Measurements from ENCODE around the gene NAPSA. TPM values are rescaled to one million over a fixed set of nuclear protein-coding genes. Genes with fewer than 3 reads are reported as not detected.

NAPSA gene
- total RNA-seq, 4 donors from 2014 or later = 1.3 TPM; not detected in 2

- ATAC-seq (ENCODE audit: low FRiP score) (no peak), DNase-seq (ENCODE audit: low spot score) (no peak)
- no peak for TF ChIP-seq CTCF (IDR thresholded peaks at IDR 0.05)
Observed at GRCh38 chr19:50311723-50312635, 53.5 kb downstream of the NAPSA start.

- DNase-seq (ENCODE audit: low spot score) (no peak), ATAC-seq (ENCODE audit: low FRiP score) (no peak)
- TF ChIP-seq CTCF (IDR thresholded peaks at IDR 0.05) = no peak
Observed at GRCh38 chr19:50310759-50311465, 54.5 kb downstream of the NAPSA start.

GRCh38 chr19:50309396-50310125 is 55.9 kb downstream of the NAPSA start:
- no peak for DNase-seq (ENCODE audit: low spot score)
- ATAC-seq (ENCODE audit: low FRiP score) = no peak
- no peak for TF ChIP-seq CTCF (IDR thresholded peaks at IDR 0.05)

- no peak for DNase-seq (ENCODE audit: low spot score)
- no peak for ATAC-seq (ENCODE audit: low FRiP score)
- TF ChIP-seq CTCF (IDR thresholded peaks at IDR 0.05) = no peak
Observed at GRCh38 chr19:50308991-50309390, 56.4 kb downstream of the NAPSA start.

Other genes with a start within 250 kb of the NAPSA start
- not detected for gene IZUMO2, start 202.4 kb downstream of the NAPSA start, total RNA-seq
- gene MYH14, start 162.0 kb downstream of the NAPSA start, total RNA-seq = 10 to 100 TPM in 3 of 4 donors, 1 to 10 TPM in 1; 8.0 to 12.8 (median 10.3) TPM
- gene KCNC3, start 36.3 kb downstream of the NAPSA start, total RNA-seq = under 1 TPM; 0.28 to 0.72 (median 0.31) TPM
- 10 to 100 TPM; 73.5 to 93.5 (median 82.0) TPM for gene NR1H2, start 10.8 kb upstream of the NAPSA start, total RNA-seq
- gene POLD1, start 18.7 kb upstream of the NAPSA start, total RNA-seq = 10 to 100 TPM; 10.0 to 17.2 (median 11.7) TPM
- gene SPIB, start 53.3 kb upstream of the NAPSA start, total RNA-seq = under 1 TPM in 1 of 4 donors, not detected in 3; 0.37 TPM
- under 1 TPM in 2 of 4 donors, not detected in 2; 0.09 to 0.12 TPM for gene MYBPC2, start 67.3 kb upstream of the NAPSA start, total RNA-seq
- 10 to 100 TPM; 41.6 to 52.1 (median 47.5) TPM for gene EMC10, start 110.9 kb upstream of the NAPSA start, total RNA-seq
- 1 to 10 TPM in 1 of 4 donors, not detected in 3; 1.1 TPM for gene GARIN5A, start 111.2 kb upstream of the NAPSA start, total RNA-seq
- gene JOSD2, start 145.6 kb upstream of the NAPSA start, total RNA-seq = 10 to 100 TPM; 20.4 to 32.0 (median 23.0) TPM
- gene ASPDH, start 148.3 kb upstream of the NAPSA start, total RNA-seq = not detected
- 1 to 10 TPM in 3 of 4 donors, under 1 TPM in 1; 0.84 to 1.6 (median 1.4) TPM for gene LRRC4B, start 202.8 kb upstream of the NAPSA start, total RNA-seq